ENCODE results near the gene NUTM1. TPM values are rescaled to one million over a fixed set of nuclear protein-coding genes. Genes with fewer than 3 reads are reported as not detected.
A peak's percentile ranks its signal among the peaks of the same experiment; 100 is the strongest.
"Not testable (repeated sequence)": the region's sequence is repeated elsewhere in the genome, so short reads cannot be mapped to it uniquely, and the experiment has no call there.

NUTM1 gene
- total and polyA plus RNA-seq, 8 donors = 0.15 TPM; not detected in 7

DNA sequence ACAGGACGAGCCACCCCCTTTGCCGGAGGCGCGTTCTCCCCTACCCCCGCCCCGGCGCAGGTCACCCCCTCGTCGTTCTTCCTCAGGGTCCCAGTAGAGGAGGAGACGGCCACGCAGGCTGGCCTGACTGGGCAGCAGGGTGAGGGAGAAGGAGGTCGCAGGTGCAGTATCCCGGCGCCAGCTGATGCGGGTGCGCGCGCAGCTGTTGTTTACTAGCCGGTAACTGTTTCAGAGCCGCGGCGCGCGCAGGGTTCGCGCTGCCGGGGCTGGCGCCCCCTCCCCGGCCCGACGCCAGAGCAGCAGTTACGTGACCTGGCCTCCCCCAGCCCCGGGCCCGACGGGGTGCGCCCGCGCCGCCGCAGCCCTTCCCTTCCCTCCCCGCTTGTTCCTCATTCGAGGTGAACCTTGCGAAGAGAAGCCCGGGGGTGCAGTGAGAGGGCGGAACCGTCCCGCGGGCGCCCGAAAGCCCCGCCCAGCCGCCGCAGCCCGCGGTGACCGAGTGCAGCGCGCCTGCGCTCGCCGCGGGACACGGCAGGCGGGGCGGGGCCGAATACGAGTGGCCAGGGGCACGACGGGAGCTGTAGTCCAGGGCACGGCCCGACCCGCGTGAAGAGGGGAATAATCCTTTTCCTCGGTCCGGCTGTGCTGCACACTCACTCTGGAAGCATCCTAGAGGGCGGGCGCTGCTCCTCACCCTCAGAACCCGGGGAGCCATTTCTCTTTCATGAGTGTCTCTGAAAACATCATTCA lies 5.4 kb upstream of the NUTM1 start, which contains the start of gene SLC12A6:
Gene SLC12A6 (minus strand): TSS at position 225 of the 750 bp plus-strand sequence. CDS start 1,101 bp downstream, outside the sequence.
- intact Hi-C loops (cut with DNase I; ENCODE audit: low total_unique reads) = no loop called here
- WGBS, 5 donors = 0 to 1% (median 1%) methylated on average over 66 to 78 of the region's 78 CpGs
- TF ChIP-seq POLR2AphosphoS5 (IDR thresholded peaks at IDR 0.05) = peak in 2 of 3 donors; percentile 80 to 88
- TF ChIP-seq, protein P1, sequence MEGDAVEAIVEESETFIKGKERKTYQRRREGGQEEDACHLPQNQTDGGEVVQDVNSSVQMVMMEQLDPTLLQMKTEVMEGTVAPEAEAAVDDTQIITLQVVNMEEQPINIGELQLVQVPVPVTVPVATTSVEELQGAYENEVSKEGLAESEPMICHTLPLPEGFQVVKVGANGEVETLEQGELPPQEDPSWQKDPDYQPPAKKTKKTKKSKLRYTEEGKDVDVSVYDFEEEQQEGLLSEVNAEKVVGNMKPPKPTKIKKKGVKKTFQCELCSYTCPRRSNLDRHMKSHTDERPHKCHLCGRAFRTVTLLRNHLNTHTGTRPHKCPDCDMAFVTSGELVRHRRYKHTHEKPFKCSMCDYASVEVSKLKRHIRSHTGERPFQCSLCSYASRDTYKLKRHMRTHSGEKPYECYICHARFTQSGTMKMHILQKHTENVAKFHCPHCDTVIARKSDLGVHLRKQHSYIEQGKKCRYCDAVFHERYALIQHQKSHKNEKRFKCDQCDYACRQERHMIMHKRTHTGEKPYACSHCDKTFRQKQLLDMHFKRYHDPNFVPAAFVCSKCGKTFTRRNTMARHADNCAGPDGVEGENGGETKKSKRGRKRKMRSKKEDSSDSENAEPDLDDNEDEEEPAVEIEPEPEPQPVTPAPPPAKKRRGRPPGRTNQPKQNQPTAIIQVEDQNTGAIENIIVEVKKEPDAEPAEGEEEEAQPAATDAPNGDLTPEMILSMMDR (IDR thresholded peaks at IDR 0.05) = no peak
- Histone ChIP-seq H3K27ac (peak within 1 kb of the TSS; percentile 90 to 96 (median 95)), H3K27me3 (no peaks in the 10 kb centered on the region), H3K4me3 (peak within 1 kb of the TSS; percentile 82 to 94 (median 89)), H3K9me3 (no peaks in the 10 kb centered on the region), H3K36me3 (peaks cover 0 to 21% (median 19%) of the 10 kb centered on the region in 4 donors), H3K4me1 (peaks cover 29 to 78% (median 52%) of the 10 kb centered on the region in 4 donors)
- peak; percentile 93 to 97 for DNase-seq

DNA sequence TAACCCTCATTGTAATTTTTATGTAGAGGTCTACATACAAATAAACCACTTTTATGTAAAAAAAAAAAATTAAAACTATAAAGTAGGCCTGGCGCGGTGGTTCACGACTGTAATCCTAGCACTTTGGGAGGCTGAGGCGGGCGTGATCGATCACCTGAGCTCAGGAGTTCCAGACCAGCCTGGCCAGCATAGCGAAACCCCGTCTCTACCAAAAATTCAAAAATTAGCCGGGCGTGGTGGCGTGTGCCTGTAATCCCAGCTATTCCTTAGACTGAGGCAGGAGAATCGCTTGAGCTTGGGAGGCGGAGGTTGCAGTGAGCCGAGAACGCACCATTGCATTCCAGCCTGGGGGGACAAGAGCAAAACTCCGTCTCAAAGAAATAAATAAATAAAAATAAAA lies 4.8 kb upstream of the NUTM1 start:
- peak overlapping the region; percentile 82 to 94 (median 89) for H3K4me3 ChIP-seq
- peaks cover 0 to 21% (median 19%) of the 10 kb centered on the region in 4 donors for H3K36me3 ChIP-seq
- WGBS, 5 donors = 75 to 79% (median 77%) methylated on average over 16 of the region's 16 CpGs
- intact Hi-C loops (cut with DNase I; ENCODE audit: low total_unique reads) = no loop called here
- H3K27me3 ChIP-seq = no peaks in the 10 kb centered on the region
- no peaks in the 10 kb centered on the region for H3K9me3 ChIP-seq
- peaks cover 29 to 74% (median 52%) of the 10 kb centered on the region in 4 donors for H3K4me1 ChIP-seq
- no peak for DNase-seq
- peak overlapping the region in 4 of 5 donors; percentile 90 to 96 (median 94) for H3K27ac ChIP-seq
- no peak for TF ChIP-seq EP300 (IDR thresholded peaks at IDR 0.05)
- TF ChIP-seq, protein P1 (IDR thresholded peaks at IDR 0.05) = no peak
- no peak for TF ChIP-seq POLR2A (IDR thresholded peaks at IDR 0.05)
- no peak for TF ChIP-seq POLR2AphosphoS5 (IDR thresholded peaks at IDR 0.05)

DNA sequence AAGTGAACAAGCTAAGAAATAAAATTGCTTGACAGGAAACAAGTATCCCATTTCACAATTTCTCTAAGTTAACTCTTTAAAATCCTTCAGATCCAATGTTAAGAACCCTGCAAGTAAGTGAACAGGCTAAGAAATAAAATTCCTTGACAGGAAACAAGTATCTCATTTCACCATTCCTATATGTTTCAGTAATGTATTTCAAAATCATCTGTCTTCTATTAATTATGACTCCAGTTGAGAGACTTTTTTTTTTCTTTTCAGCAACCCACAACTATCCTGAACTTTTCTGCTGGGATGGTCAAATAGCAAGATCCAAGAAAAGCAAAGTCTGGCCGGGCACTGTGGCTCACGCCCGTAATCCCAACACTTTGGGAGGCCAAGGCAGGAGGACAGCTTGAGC lies 3.2 kb upstream of the NUTM1 start:
- no peak for TF ChIP-seq EP300 (IDR thresholded peaks at IDR 0.05)
- TF ChIP-seq, protein P1 (IDR thresholded peaks at IDR 0.05) = no peak
- no peak for TF ChIP-seq POLR2A (IDR thresholded peaks at IDR 0.05)
- no peak for TF ChIP-seq POLR2AphosphoS5 (IDR thresholded peaks at IDR 0.05)
- no peaks in the 10 kb centered on the region for H3K27me3 ChIP-seq
- no peak overlapping the region for H3K4me3 ChIP-seq
- peaks cover 24 to 63% (median 50%) of the 10 kb centered on the region in 4 donors for H3K4me1 ChIP-seq
- peaks cover 0 to 21% (median 19%) of the 10 kb centered on the region in 4 donors for H3K36me3 ChIP-seq
- DNase-seq = no peak
- no peaks in the 10 kb centered on the region for H3K9me3 ChIP-seq
- H3K27ac ChIP-seq = no peak overlapping the region
- WGBS, 5 donors = 89 to 97% (median 95%) methylated on average over 3 of the region's 3 CpGs
- intact Hi-C loops (cut with DNase I; ENCODE audit: low total_unique reads) = loop anchor here (10.0 kb wide), 1 partner anchor 245 kb away; the partner anchor contains the start of gene GOLGA8B

DNA sequence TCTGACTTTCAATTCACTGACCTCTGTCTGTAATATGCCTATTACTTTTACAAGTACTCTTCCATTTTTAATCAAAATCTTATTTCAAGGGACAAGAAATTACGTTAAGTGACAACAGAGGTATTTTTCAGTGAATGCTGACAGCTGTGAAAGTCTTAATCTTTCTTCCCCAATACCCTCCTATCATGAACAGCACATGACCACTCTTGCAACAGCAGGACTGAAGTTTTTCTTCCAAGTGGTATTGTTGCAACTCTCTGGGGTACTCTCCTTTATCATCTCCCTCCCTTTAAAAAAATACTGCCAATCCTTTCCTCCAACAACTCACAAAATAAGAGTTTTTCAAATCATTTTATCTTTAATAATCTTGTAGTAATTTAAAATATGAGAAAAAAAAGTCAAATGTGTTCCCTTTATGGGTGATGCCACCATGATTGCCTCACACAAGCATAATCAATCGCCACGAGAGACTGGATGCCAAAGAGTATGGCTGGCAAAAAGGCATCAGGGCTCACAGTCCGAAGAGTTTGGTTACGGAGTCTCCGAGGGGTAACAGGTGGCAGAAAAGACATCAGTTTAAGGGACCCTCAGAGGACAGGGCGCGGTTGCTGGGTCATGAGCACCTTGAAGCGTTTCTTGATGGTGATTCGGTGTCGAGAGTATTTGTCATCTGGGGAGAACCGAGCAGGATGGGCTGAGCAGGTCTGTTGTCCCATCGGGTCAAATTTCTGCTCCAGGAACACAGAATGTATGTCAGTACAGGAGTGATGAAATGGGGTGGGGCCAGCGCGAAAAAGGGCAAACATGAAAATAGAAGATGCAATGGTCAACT lies 1.5 kb upstream of the NUTM1 start:
- H3K4me1 ChIP-seq = peaks cover 15 to 47% (median 36%) of the 10 kb centered on the region in 4 donors
- intact Hi-C loops (cut with DNase I; ENCODE audit: low total_unique reads) = loop anchor here (10.0 kb wide), 1 partner anchor 243 kb away; the partner anchor contains the start of gene GOLGA8B
- TF ChIP-seq, protein P1 (IDR thresholded peaks at IDR 0.05) = no peak
- TF ChIP-seq POLR2A (IDR thresholded peaks at IDR 0.05) = no peak
- TF ChIP-seq POLR2AphosphoS5 (IDR thresholded peaks at IDR 0.05) = no peak
- no peak for TF ChIP-seq EP300 (IDR thresholded peaks at IDR 0.05)
- no peak for DNase-seq
- WGBS, 5 donors = 93 to 95% (median 94%) methylated on average over 15 of the region's 15 CpGs
- H3K36me3 ChIP-seq = peaks cover 0 to 21% (median 19%) of the 10 kb centered on the region in 4 donors
- H3K4me3 ChIP-seq = peak overlapping the region; percentile 60 to 66 (median 64)
- peak overlapping the region in 2 of 5 donors; percentile 82 to 93 for H3K27ac ChIP-seq
- H3K27me3 ChIP-seq = no peaks in the 10 kb centered on the region
- no peaks in the 10 kb centered on the region for H3K9me3 ChIP-seq

DNA sequence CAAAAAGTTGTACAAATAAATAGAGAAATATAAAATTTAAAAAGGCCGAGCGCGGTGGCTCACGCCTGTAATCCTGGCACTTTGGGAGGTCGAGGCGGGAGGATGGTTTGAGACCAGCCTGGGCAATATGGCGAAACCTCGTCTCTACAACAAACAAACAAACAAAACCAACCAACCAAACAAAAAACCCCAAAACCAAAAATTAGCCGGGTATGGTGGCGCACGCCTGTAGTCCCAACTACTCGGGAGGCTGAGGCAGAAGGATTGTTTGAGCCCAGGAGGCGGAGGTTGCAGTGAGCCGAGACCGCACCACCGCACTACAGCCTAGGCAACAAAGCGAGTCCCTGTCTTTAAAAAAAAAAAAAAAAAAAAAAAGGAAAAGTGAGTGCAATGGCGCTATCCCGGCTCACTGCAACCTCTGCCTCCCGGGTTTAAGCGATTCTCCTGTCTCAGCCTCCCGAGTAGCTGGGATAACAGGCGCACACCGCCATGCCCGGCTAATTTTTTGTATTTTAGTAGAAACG lies 840 bp upstream of the NUTM1 start:
- Histone ChIP-seq H3K36me3 (peaks cover 0 to 21% (median 19%) of the 10 kb centered on the region in 4 donors), H3K4me3 (peak overlapping the region; percentile 60 to 66 (median 64)), H3K4me1 (peaks cover 15 to 40% (median 30%) of the 10 kb centered on the region in 4 donors), H3K27ac (peak overlapping the region; percentile 77 to 95 (median 90))
- intact Hi-C loops (cut with DNase I; ENCODE audit: low total_unique reads) = loop anchor here (10.0 kb wide), 1 partner anchor 243 kb away; the partner anchor contains the start of gene GOLGA8B
- not testable (repeated sequence) for H3K27me3 ChIP-seq, H3K9me3 ChIP-seq, DNase-seq
- 28 to 43% (median 34%) methylated on average over 26 of the region's 26 CpGs for WGBS, 5 donors
